IMR-90 (cell line): Measurements from ENCODE around the gene PTPRH. TPM values are rescaled to one million over a fixed set of nuclear protein-coding genes. Genes with fewer than 3 reads are reported as not detected.

Source experiments
- ATAC-seq: fragments of 200-7000 bp; cut with Tn5 transposase; 2 replicates; pipeline ENCODE4 v1.9.1; 2020; ENCODE audit warnings: low read depth, mild to moderate bottlenecking, moderate library complexity
- BruUV-seq: library from RNA; stranded (reverse); fragments of 400-500 nt; replicated peaks from 2 replicates; lab custom pipeline; 2021; lab: Mats Ljungman, UMichigan
- CTCF ChIA-PET: fragments of 300-600 bp; formaldehyde crosslinking; extraction: SDS; loops from one replicate; lab custom pipeline; 2021; ENCODE audit warnings: antibody characterized with exemption; lab: Yijun Ruan, JAX
- POLR2A ChIA-PET: fragments of 300-600 bp; sonication (Branson Sonifier 250); formaldehyde crosslinking; loops from one replicate; lab custom pipeline; 2022; ENCODE audit warnings: antibody characterized with exemption; ENCODE audit not compliant: unreplicated experiment; lab: Charles Lee
- DNase-seq: peaks from one replicate; pipeline ENCODE4 v3.0.0; 2013
- H2AFZ ChIP-seq: replicated peaks from 2 replicates; pipeline ENCODE3; 2013; ENCODE audit warnings: low read length, mild to moderate bottlenecking; ENCODE audit not compliant: poor library complexity
- H2AK5ac ChIP-seq: 2 replicates; pipeline ENCODE4 v1.6.1; 2013; ENCODE audit warnings: low read depth, low read length, inconsistent platforms
- H2AK9ac ChIP-seq: replicated peaks from 2 replicates; pipeline ENCODE3; 2013; ENCODE audit warnings: mild to moderate bottlenecking, low read depth, low read length, moderate library complexity; ENCODE audit not compliant: poor library complexity
- H2BK120ac ChIP-seq: 2 replicates; pipeline ENCODE4 v1.6.1; 2013; ENCODE audit warnings: low read depth, low read length, inconsistent platforms
- H2BK15ac ChIP-seq: 3 replicates; pipeline ENCODE4 v1.6.1; 2013; ENCODE audit warnings: low read depth, low read length, inconsistent platforms
- H2BK20ac ChIP-seq: 2 replicates; pipeline ENCODE4 v1.6.1; 2013; ENCODE audit warnings: low read depth, mild to moderate bottlenecking, inconsistent platforms, low read length, moderate library complexity
- H2BK5ac ChIP-seq: 2 replicates; pipeline ENCODE4 v1.6.1; 2013; ENCODE audit warnings: mild to moderate bottlenecking, low read depth, low read length, inconsistent platforms; ENCODE audit not compliant: poor library complexity, severe bottlenecking
- H3K14ac ChIP-seq: replicated peaks from 2 replicates; pipeline ENCODE4 v1.6.1; 2013; ENCODE audit warnings: low read depth, low read length, inconsistent platforms
- H3K18ac ChIP-seq: 2 replicates; pipeline ENCODE4 v1.6.1; 2013; ENCODE audit warnings: low read depth, low read length, control low read depth
- H3K23ac ChIP-seq: 2 replicates; pipeline ENCODE4 v1.6.1; 2013; ENCODE audit warnings: low read depth, low read length, inconsistent platforms
- H3K27ac ChIP-seq: 2 replicates; pipeline ENCODE4 v1.5.1; 2013; ENCODE audit warnings: mild to moderate bottlenecking, control low read depth, low read length; ENCODE audit not compliant: insufficient read depth
- H3K27me3 ChIP-seq: 2 replicates; pipeline ENCODE4 v1.6.1; 2013; ENCODE audit warnings: low read length; ENCODE audit not compliant: control insufficient read depth, insufficient read depth
- H3K36me3 ChIP-seq: 2 replicates; pipeline ENCODE4 v1.6.1; 2013; ENCODE audit warnings: low read length, mixed read lengths; ENCODE audit not compliant: control insufficient read depth, insufficient read depth
- H3K4ac ChIP-seq: 2 replicates; pipeline ENCODE4 v1.6.1; 2013; ENCODE audit warnings: low read depth, low read length, inconsistent platforms
- H3K4me1 ChIP-seq: 2 replicates; pipeline ENCODE4 v1.6.1; 2013; ENCODE audit warnings: low read length, mixed read lengths; ENCODE audit not compliant: control insufficient read depth, insufficient read depth
- H3K4me2 ChIP-seq: 2 replicates; pipeline ENCODE4 v1.6.1; 2013; ENCODE audit warnings: low read depth, mild to moderate bottlenecking, control low read depth, low read length, moderate library complexity
- H3K4me3 ChIP-seq: 2 replicates; pipeline ENCODE4 v1.5.1; 2013; ENCODE audit warnings: low read depth, mild to moderate bottlenecking, control low read depth, low read length, moderate library complexity; ENCODE audit not compliant: insufficient read depth
- H3K56ac ChIP-seq: 2 replicates; pipeline ENCODE4 v1.6.1; 2013; ENCODE audit warnings: low read length, inconsistent platforms; ENCODE audit not compliant: insufficient read depth; ENCODE audit errors: extremely low read depth
- H3K79me1 ChIP-seq, 2 experiments: 2 replicates each; pipeline ENCODE4 v1.6.1; 2013; ENCODE audit warnings: low read length in 2 of 2, inconsistent platforms in 1 of 2, low read depth in 1 of 2
- H3K9ac ChIP-seq: 2 replicates; pipeline ENCODE4 v1.6.1; 2013; ENCODE audit warnings: low read depth, low read length, control low read depth
- H3K9me1 ChIP-seq: 2 replicates; pipeline ENCODE4 v1.6.1; 2013; ENCODE audit warnings: low read length, inconsistent platforms; ENCODE audit not compliant: insufficient read depth
- H3K9me3 ChIP-seq: 2 replicates; pipeline ENCODE4 v1.6.1; 2013; ENCODE audit warnings: low read length; ENCODE audit not compliant: control insufficient read depth, insufficient read depth
- H4K20me1 ChIP-seq: 2 replicates; pipeline ENCODE4 v1.6.1; 2013; ENCODE audit warnings: low read length, inconsistent platforms; ENCODE audit not compliant: insufficient read depth
- H4K5ac ChIP-seq: 2 replicates; pipeline ENCODE4 v1.6.1; 2013; ENCODE audit warnings: mild to moderate bottlenecking, low read depth, low read length, control low read depth
- H4K8ac ChIP-seq, 2 experiments: 2 replicates each; pipeline ENCODE4 v1.6.1; 2013; ENCODE audit warnings: low read depth in 2 of 2, low read length in 2 of 2, control low read depth in 1 of 2, inconsistent platforms in 1 of 2
- H4K91ac ChIP-seq: 2 replicates; pipeline ENCODE4 v1.6.1; 2013; ENCODE audit warnings: low read depth, low read length, inconsistent platforms; ENCODE audit not compliant: insufficient read depth
- CEBPB ChIP-seq: IDR thresholded peaks from 2 replicates; pipeline ENCODE4 v1.6.1; 2012; ENCODE audit warnings: low read depth, low read length, improper control_type of control experiment
- CHD1 ChIP-seq: IDR thresholded peaks from 2 replicates; pipeline ENCODE4 v1.6.1; 2012; ENCODE audit warnings: low read depth, low read length, improper control_type of control experiment
- POLR2A ChIP-seq: IDR thresholded peaks from 2 replicates; pipeline ENCODE4 v1.6.1; 2012; ENCODE audit warnings: mild to moderate bottlenecking, low read depth, low read length
- RCOR1 ChIP-seq: IDR thresholded peaks from 2 replicates; pipeline ENCODE4 v1.6.1; 2012; ENCODE audit warnings: mild to moderate bottlenecking, low read length, improper control_type of control experiment; ENCODE audit not compliant: insufficient replicate concordance
- WGBS, 2 experiments: methylation state at CpG; one replicate each; pipeline versions ENCODE4 v1.1.5 to v1.1.7; 2013; ENCODE audit warnings: missing lambda C conversion rate in 2 of 2; ENCODE audit not compliant: insufficient read length in 1 of 2; ENCODE audit errors: extremely low coverage in 2 of 2; 5-methylcytosine and 5-hydroxymethylcytosine counted together
- dilution Hi-C: fragments of 300-500 bp; cut with HindIII; formaldehyde crosslinking; loops from one replicate; pipeline ENCODE4 v1.14.3; 2018; ENCODE audit warnings: low sequenced_read_pairs; ENCODE audit not compliant: unreplicated experiment
- in situ Hi-C: fragments of 300-500 bp; cut with MboI; formaldehyde crosslinking; loops from 3 replicates; pipeline ENCODE4 v1.14.3; 2019; ENCODE audit warnings: low sequenced_read_pairs, inconsistent platforms, mixed read lengths
- intact Hi-C: fragments of 100-400 bp; cut with micrococcal nuclease; formaldehyde crosslinking; loops from 2 replicates; pipeline ENCODE4 v1.10.0; 2022
- polyA plus RNA-seq, 3 experiments: library from polyadenylated mRNA; depleted of rRNA; stranded (reverse); fragments of >200 nt; gene quantifications; 2 replicates each; pipeline ENCODE4 v1.2.3, GENCODE V29; 2012; ENCODE audit warnings: low replicate concordance in 1 of 3
- total RNA-seq: library from RNA; depleted of rRNA; stranded (reverse); fragments of >200 nt; gene quantifications from 2 replicates; pipeline ENCODE4 v1.2.3, GENCODE V29; 2012
- TF ChIP-seq, protein P1 (sequence below): conservative IDR thresholded peaks from 2 replicates; pipeline ENCODE4 v1.5.1; 2012; ENCODE audit warnings: mild to moderate bottlenecking, low read depth, low read length, improper control_type of control experiment
- TF ChIP-seq, protein P2 (sequence below): fragments of 150-350 bp; IDR thresholded peaks from 2 replicates; pipeline ENCODE4 v1.6.1; 2016; ENCODE audit warnings: low read depth, mild to moderate bottlenecking, low read length, moderate library complexity, borderline replicate concordance
- TF ChIP-seq, protein P3 (sequence below): fragments of 150-350 bp; IDR thresholded peaks from 2 replicates; pipeline ENCODE4 v1.6.1; 2017; ENCODE audit warnings: mild to moderate bottlenecking, antibody characterized with exemption, low read length, low read depth

PTPRH gene
- total and polyA plus RNA-seq, 2 of the 4 experiments (the other 2 are of a cell fraction), result 1.3 to 3.4 TPM

DNA sequence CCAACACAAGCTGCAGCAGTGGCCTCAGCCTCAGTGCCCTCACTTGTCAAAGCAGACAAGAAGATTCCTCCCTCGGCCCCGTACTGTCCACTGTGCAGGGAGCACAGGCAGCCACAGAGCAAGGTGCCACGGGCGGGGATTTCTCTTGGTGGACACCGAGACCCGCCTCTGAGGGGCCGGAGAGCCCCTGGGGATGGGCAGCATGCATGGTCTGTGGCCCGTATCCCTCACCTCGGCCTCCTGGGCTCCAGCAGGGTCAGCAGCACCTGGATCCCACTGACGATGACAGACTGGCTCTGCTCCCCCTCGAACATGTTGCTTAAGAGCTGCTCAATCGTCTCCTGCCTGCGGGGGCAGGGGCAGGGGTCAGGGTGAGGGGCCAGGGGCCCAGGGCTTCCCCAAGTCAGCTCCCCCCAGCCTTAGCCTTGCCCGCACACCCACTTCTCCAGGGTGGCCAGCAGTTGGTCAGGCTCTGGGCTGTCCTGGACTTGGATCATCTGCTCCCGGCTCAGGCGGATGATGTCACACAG is 32.7 kb upstream of the PTPRH start:
- Histone ChIP-seq H2BK20ac (no peak overlapping the region), H3K27ac (no peak overlapping the region), H3K14ac (no peak overlapping the region), H3K23ac (no peak overlapping the region), H2AK9ac (no peak overlapping the region), H2AK5ac (no peak overlapping the region), H4K20me1 (peaks cover 9% of the 10 kb centered on the region), H4K91ac (no peak overlapping the region), H3K18ac (no peak overlapping the region), H3K4ac (no peak overlapping the region), H2BK15ac (no peak overlapping the region), H3K4me3 (no peak overlapping the region), H4K8ac (no peak overlapping the region), H3K4me2 (no peak overlapping the region), H3K9me3 (no peaks in the 10 kb centered on the region), H3K27me3 (no peaks in the 10 kb centered on the region), H3K9ac (no peak overlapping the region), H3K56ac (no peak overlapping the region), H3K4me1 (no peaks in the 10 kb centered on the region), H3K79me1 (peaks cover 8 to 45% of the 10 kb centered on the region in 2 experiments; a peak in 3 of 4 replicates), H3K36me3 (peaks cover 77% of the 10 kb centered on the region), H3K9me1 (peaks cover 5% of the 10 kb centered on the region), H2AFZ (no peak overlapping the region), H4K5ac (no peak overlapping the region), H2BK5ac (no peak overlapping the region), H2BK120ac (no peak overlapping the region)
- TF ChIP-seq, protein P1, sequence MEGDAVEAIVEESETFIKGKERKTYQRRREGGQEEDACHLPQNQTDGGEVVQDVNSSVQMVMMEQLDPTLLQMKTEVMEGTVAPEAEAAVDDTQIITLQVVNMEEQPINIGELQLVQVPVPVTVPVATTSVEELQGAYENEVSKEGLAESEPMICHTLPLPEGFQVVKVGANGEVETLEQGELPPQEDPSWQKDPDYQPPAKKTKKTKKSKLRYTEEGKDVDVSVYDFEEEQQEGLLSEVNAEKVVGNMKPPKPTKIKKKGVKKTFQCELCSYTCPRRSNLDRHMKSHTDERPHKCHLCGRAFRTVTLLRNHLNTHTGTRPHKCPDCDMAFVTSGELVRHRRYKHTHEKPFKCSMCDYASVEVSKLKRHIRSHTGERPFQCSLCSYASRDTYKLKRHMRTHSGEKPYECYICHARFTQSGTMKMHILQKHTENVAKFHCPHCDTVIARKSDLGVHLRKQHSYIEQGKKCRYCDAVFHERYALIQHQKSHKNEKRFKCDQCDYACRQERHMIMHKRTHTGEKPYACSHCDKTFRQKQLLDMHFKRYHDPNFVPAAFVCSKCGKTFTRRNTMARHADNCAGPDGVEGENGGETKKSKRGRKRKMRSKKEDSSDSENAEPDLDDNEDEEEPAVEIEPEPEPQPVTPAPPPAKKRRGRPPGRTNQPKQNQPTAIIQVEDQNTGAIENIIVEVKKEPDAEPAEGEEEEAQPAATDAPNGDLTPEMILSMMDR, result no peak
- no peak for TF ChIP-seq RCOR1
- TF ChIP-seq, protein P2, sequence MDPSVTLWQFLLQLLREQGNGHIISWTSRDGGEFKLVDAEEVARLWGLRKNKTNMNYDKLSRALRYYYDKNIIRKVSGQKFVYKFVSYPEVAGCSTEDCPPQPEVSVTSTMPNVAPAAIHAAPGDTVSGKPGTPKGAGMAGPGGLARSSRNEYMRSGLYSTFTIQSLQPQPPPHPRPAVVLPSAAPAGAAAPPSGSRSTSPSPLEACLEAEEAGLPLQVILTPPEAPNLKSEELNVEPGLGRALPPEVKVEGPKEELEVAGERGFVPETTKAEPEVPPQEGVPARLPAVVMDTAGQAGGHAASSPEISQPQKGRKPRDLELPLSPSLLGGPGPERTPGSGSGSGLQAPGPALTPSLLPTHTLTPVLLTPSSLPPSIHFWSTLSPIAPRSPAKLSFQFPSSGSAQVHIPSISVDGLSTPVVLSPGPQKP, result no peak
- no peak for TF ChIP-seq POLR2A
- TF ChIP-seq, protein P3, sequence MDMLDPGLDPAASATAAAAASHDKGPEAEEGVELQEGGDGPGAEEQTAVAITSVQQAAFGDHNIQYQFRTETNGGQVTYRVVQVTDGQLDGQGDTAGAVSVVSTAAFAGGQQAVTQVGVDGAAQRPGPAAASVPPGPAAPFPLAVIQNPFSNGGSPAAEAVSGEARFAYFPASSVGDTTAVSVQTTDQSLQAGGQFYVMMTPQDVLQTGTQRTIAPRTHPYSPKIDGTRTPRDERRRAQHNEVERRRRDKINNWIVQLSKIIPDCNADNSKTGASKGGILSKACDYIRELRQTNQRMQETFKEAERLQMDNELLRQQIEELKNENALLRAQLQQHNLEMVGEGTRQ, result no peak
- no peak for TF ChIP-seq CEBPB
- no peak for TF ChIP-seq CHD1
- DNase-seq (no peak), ATAC-seq (no peak)
- in situ Hi-C loops, result no loop called here
- POLR2A ChIA-PET, result no interaction called here
- dilution Hi-C loops, result no loop called here
- 93% methylated on average over 13 of the region's 16 CpGs; no CpG with 5 or more reads in 1 of the 2 experiments for WGBS, 2 experiments
- intact Hi-C loops, result no loop called here
- CTCF ChIA-PET, result interaction anchor here (0.6 to 0.7 kb wide), 2 partner anchors 27 to 176 kb away, joined by 3 to 7 read pairs; no protein-coding TSS in a partner anchor
- no TSS peak for BruUV-seq
